GM12891 (cell line): ENCODE measurements around the gene SEMA6A.

ENCODE experiments used
- POLR2A ChIP-seq: IDR thresholded peaks from 2 replicates; pipeline ENCODE4 v1.6.1; 2011; ENCODE audit warnings: low read depth, low read length, control low read depth
- POLR2AphosphoS5 ChIP-seq: IDR thresholded peaks from 2 replicates; pipeline ENCODE4 v1.6.1; 2011; ENCODE audit warnings: low read depth, low read length, control low read depth
- POU2F2 ChIP-seq: IDR thresholded peaks from 2 replicates; pipeline ENCODE4 v1.6.1; 2011; ENCODE audit warnings: low read depth, mild to moderate bottlenecking, control low read depth, low read length, moderate library complexity

DNA sequence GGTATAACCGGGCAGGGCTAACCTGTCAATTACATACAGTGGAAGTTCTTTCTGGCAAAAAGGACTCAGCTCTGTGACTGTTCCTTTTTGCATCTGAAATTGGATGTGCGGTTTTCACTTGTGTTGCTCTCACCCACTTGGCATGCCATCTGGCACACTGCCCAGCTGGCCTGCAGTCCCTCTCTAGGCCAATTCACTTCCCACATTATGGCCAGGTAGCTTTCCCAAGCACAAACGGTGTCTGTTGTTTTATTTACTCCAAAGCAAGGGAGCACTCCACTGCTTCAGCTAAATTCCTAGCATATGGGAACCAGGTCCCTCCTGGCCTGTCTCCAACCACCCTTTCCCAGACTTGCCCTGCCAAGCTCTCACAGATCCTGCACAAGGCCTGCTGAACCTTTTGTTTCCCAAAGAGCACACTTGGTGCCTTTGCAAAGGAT, 132.5 kb downstream of the SEMA6A start:
- TF ChIP-seq POLR2AphosphoS5 (no peak), POU2F2 (no peak), POLR2A (no peak)
